ENCODE data around the gene LIAS. TPM values are rescaled to one million over a fixed set of nuclear protein-coding genes. Genes with fewer than 3 reads are reported as not detected.
"Not testable (repeated sequence)": the region's sequence is repeated elsewhere in the genome, so short reads cannot be mapped to it uniquely, and the experiment has no call there.

Gene LIAS
- 8.5 TPM for total RNA-seq

DNA sequence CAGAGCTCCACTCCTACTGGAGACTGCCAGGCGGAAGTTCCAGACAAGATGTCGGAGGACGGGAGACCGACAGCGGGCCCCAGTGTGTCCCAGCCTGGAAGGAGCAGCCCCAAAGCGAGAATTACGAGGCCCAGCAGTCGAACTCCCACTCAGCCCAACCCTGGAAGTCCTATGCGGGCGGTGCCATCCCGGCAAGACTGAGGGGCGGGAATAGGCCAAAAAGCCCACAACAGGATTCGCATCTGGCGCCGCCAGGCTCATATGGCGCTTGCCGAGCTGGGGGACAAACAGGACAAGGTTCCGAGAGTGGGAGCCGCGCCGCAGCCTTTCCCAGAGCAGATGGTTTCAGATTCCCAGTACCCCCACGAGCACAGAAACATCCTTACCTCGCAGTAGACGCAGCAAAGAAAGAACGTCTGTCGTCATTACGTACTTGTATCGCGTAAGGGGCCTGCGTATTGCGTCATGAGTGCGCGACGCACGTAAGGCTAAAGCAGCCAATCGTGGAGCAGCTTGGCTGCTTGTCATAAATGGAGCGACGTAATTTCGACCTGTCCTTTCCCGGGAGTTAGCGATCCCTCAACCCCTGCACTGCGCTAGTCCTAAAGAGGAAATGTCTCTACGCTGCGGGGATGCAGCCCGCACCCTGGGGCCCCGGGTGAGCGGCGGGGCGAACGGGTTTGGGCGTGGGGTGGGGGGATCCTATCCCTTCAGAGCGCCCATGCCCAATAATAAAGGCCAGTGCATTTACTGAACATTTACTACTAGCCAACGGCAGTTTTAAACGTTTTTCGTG, at the start of gene LIAS, which contains the start of gene RPL9:
Gene LIAS (plus strand): TSS at position 552 of the 796 bp plus-strand sequence. CDS start 62 bp downstream, at position 614.
Gene RPL9 (minus strand): TSS at position 418 of the 796 bp plus-strand sequence. CDS start 483 bp downstream, outside the sequence.
- peak within 1 kb of the TSS; percentile 83 for H3K4me3 ChIP-seq (ENCODE audit: low read length)
- peaks cover 26% of the 10 kb centered on the region for H3K4me1 ChIP-seq (ENCODE audit: insufficient read depth, low read length)
- H3K27me3 ChIP-seq (ENCODE audit: insufficient read depth, low read length): no peaks in the 10 kb centered on the region
- H3K9me3 ChIP-seq (ENCODE audit: low read depth, low read length): no peaks in the 10 kb centered on the region

DNA sequence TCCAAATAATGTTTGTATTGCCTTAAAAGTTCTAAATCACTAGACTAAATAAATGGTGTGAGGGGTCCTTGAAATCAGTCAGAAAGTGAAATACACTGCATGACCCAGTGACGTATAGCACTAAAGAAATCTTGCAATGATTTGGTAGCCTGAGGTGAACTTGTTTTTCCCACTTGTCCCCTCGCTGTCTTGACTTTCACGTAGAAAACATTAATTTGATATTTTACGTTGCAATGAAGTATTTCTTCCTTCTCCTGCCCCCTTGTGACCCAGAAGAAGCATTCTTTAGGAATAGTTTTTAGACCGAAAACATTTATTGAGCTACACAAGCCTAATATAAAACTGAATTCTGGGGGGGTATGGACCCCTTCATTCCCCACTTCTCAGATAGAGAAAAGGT, 48.4 kb upstream of the LIAS start:
- Histone ChIP-seq H3K4me1 (ENCODE audit: insufficient read depth, low read length) (no peaks in the 10 kb centered on the region), H3K9me3 (ENCODE audit: low read depth, low read length) (no peaks in the 10 kb centered on the region), H3K4me3 (ENCODE audit: low read length) (no peak overlapping the region), H3K27me3 (ENCODE audit: insufficient read depth, low read length) (no peaks in the 10 kb centered on the region)

DNA sequence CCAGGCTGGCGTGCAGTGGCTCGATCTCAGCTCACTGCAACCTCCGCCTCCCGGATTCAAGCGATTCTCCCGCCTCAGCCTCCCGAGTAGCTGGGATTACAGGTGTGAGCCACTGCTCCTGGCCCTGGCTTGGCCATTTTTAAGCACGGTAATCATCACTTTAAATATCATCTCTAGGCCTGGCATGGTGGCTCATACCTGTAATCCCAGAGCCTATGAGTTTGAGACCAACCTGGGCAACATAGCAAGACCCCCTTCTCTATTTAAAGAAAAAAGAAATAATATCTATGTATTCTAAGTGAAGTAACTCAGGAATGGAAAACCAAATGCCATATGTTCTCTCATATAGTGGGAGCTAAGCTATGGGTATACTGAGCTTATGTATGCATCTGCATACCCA, 47.3 kb upstream of the LIAS start:
- not testable (repeated sequence) for H3K27me3 ChIP-seq (ENCODE audit: insufficient read depth, low read length); H3K4me1 ChIP-seq (ENCODE audit: insufficient read depth, low read length); H3K9me3 ChIP-seq (ENCODE audit: low read depth, low read length); H3K4me3 ChIP-seq (ENCODE audit: low read length)

DNA sequence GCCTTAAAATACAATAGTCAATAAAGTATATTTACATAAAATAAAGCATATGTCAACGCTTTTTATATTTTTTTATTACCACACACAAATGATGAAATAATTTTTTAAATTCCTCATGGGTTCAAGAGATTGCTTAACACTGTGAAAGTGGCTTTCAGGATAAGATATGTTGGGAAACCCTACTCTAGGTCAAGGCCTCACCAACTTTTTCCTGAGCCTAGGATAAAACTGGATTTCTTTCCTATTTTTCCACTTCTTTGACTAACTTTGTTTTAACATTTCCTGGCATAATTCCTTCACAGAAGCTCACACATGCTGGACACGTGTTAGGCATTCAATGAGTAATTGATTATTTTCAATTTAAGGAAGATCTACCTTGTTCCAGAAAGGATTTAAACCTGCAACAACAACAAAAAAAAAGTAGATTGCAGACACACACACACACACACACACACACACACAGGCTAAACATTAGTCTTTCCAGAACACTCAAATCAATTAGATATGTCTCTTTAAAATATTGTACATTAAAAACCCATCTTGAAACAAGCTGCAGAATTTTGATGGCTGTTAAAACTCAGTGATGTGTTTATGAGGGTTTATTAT, 43.1 kb upstream of the LIAS start:
- Histone ChIP-seq H3K4me3 (ENCODE audit: low read length) (no peak overlapping the region), H3K4me1 (ENCODE audit: insufficient read depth, low read length) (no peaks in the 10 kb centered on the region), H3K9me3 (ENCODE audit: low read depth, low read length) (no peaks in the 10 kb centered on the region), H3K27me3 (ENCODE audit: insufficient read depth, low read length) (no peaks in the 10 kb centered on the region)

DNA sequence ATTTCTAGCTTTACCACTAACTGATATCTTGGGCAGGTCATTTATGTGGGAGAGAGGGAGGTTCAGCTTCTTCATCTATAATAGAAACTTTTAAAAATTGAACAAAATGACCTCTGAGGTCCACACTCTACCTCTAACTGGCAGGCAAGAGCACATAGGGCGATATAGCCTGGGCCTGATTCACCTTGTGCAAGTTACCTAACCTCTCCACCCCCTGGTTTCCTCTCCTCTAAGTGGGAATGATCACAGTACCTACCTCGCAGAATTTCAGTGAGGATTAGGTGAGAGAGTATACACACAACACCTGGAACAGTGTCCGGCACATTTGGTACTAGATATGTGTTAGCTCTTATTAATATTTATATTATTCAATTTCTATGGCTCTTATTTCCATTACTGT, 36.6 kb upstream of the LIAS start:
- no peaks in the 10 kb centered on the region for H3K27me3 ChIP-seq (ENCODE audit: insufficient read depth, low read length)
- no peaks in the 10 kb centered on the region for H3K9me3 ChIP-seq (ENCODE audit: low read depth, low read length)
- H3K4me1 ChIP-seq (ENCODE audit: insufficient read depth, low read length): no peaks in the 10 kb centered on the region
- H3K4me3 ChIP-seq (ENCODE audit: low read length): no peak overlapping the region

DNA sequence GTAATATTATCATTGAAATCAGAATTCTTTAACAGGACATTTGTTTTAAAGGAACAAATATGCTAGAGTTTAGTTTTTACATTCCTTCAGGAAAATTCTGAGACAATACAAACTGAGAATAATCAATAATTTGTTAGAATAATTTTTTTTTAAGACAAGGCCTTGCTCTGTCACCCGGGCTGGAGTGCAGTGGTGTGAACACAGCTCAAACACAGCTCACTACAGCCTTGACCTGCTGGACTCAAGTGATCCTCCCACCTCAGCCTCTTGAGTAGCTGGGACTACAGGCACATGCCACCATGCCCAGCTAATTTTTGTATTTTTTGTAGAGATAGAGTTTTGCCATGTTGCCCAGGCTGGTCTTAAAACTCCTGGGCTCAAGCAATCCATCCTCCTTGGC, 33.6 kb upstream of the LIAS start:
- not testable (repeated sequence) for H3K27me3 ChIP-seq (ENCODE audit: insufficient read depth, low read length); H3K9me3 ChIP-seq (ENCODE audit: low read depth, low read length); H3K4me3 ChIP-seq (ENCODE audit: low read length); H3K4me1 ChIP-seq (ENCODE audit: insufficient read depth, low read length)

DNA sequence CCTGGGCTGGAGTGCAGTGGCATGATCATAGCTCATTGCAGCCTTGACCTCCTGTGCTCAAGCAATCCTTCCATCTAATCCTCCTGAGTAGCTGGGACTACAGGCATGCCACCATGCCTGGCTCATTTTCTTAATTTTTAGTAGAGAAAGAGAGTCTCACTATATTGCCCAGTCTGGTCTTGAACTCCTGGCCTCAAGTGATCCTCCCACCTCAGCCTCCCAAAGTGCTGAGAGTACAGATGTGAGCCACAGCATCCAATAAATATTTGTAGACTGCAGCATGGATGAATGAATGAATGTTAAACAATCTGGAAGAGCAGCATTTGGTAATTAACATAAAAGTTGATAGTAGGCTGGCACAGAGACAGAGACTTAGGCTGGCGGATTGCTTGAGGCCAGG, 32.1 kb upstream of the LIAS start:
- Histone ChIP-seq H3K27me3 (ENCODE audit: insufficient read depth, low read length) (no peaks in the 10 kb centered on the region), H3K4me3 (ENCODE audit: low read length) (no peak overlapping the region), H3K4me1 (ENCODE audit: insufficient read depth, low read length) (no peaks in the 10 kb centered on the region)

GRCh38 chr4:39427520-39428114, 31.2 kb upstream of the LIAS start:
- Histone ChIP-seq H3K27me3 (ENCODE audit: insufficient read depth, low read length) (no peaks in the 10 kb centered on the region), H3K9me3 (ENCODE audit: low read depth, low read length) (no peaks in the 10 kb centered on the region), H3K4me1 (ENCODE audit: insufficient read depth, low read length) (no peaks in the 10 kb centered on the region), H3K4me3 (ENCODE audit: low read length) (no peak overlapping the region)

More for the DNA sequence above, 32.1 kb upstream of the LIAS start:
- no peaks in the 10 kb centered on the region for H3K9me3 ChIP-seq (ENCODE audit: low read depth, low read length)

- no peaks in the 10 kb centered on the region for H3K27me3 ChIP-seq (ENCODE audit: insufficient read depth, low read length)
- H3K4me1 ChIP-seq (ENCODE audit: insufficient read depth, low read length): no peaks in the 10 kb centered on the region
- no peak overlapping the region for H3K4me3 ChIP-seq (ENCODE audit: low read length)
- no peaks in the 10 kb centered on the region for H3K9me3 ChIP-seq (ENCODE audit: low read depth, low read length)
These were observed 29.2 kb upstream of the LIAS start for GRCh38 chr4:39429476-39430334.

- Histone ChIP-seq H3K4me3 (ENCODE audit: low read length) (no peak overlapping the region), H3K9me3 (ENCODE audit: low read depth, low read length) (no peaks in the 10 kb centered on the region), H3K4me1 (ENCODE audit: insufficient read depth, low read length) (no peaks in the 10 kb centered on the region)
These were observed 24.9 kb upstream of the LIAS start for GRCh38 chr4:39433878-39434492.

DNA sequence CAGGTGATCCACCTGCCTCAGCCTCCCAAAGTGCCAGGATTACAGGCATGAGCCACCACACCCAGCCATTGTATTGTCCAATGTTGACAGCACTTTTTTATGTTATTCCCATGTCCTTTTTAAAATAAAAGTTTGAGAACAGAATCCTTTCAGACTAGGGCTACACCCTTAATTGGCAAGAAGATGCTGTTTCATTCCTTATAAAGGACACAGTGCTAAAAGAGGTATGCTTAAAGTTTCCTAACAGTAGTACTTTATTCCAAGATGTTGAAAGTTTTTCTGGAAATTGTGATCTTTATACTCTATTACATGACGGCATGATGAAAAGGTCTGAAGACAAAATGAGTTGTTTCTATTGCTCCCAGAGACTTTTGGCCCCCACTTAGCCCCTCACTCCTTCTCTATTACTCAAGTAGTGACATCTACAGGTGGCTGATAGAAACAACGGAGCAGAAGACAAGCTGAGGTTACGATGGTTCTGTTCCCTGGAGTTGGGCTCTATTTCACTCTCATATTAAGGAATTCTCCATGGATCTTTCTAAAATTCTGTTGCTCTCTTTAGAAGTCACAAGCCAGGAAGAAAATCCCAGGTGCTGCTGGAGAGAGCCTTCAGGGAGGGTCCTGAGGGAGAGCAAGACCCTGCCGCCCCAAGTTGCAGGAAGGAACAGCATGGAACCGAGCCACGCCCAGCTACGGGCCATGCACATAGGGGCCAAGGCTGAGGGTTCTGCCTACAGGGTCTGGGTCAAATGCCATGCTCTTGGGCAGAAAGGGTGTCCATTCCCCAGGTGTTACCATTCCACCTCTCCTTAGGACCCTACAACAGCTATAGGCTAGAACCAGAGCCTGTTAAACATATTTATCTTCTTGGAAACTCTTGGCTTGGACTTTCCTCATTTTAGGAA, 22.9 kb upstream of the LIAS start:
- Histone ChIP-seq H3K4me1 (ENCODE audit: insufficient read depth, low read length) (no peaks in the 10 kb centered on the region), H3K9me3 (ENCODE audit: low read depth, low read length) (no peaks in the 10 kb centered on the region), H3K4me3 (ENCODE audit: low read length) (no peak overlapping the region), H3K27me3 (ENCODE audit: insufficient read depth, low read length) (no peaks in the 10 kb centered on the region)

More at GRCh38 chr4:39433878-39434492, 24.9 kb upstream of the LIAS start:
- no peaks in the 10 kb centered on the region for H3K27me3 ChIP-seq (ENCODE audit: insufficient read depth, low read length)

GRCh38 chr4:39441593-39441992, 17.3 kb upstream of the LIAS start:
- no peaks in the 10 kb centered on the region for H3K9me3 ChIP-seq (ENCODE audit: low read depth, low read length)
- H3K27me3 ChIP-seq (ENCODE audit: insufficient read depth, low read length): no peaks in the 10 kb centered on the region
- H3K4me3 ChIP-seq (ENCODE audit: low read length): no peak overlapping the region
- H3K4me1 ChIP-seq (ENCODE audit: insufficient read depth, low read length): peaks cover 2% of the 10 kb centered on the region

- H3K9me3 ChIP-seq (ENCODE audit: low read depth, low read length): no peaks in the 10 kb centered on the region
- peaks cover 14% of the 10 kb centered on the region for H3K4me1 ChIP-seq (ENCODE audit: insufficient read depth, low read length)
- H3K4me3 ChIP-seq (ENCODE audit: low read length): no peak overlapping the region
- H3K27me3 ChIP-seq (ENCODE audit: insufficient read depth, low read length): no peaks in the 10 kb centered on the region
These were observed 15.9 kb upstream of the LIAS start for GRCh38 chr4:39442998-39443397.

GRCh38 chr4:39446483-39446841, 12.4 kb upstream of the LIAS start:
- Histone ChIP-seq H3K4me1 (ENCODE audit: insufficient read depth, low read length) (peaks cover 14% of the 10 kb centered on the region), H3K27me3 (ENCODE audit: insufficient read depth, low read length) (no peaks in the 10 kb centered on the region), H3K9me3 (ENCODE audit: low read depth, low read length) (no peaks in the 10 kb centered on the region), H3K4me3 (ENCODE audit: low read length) (no peak overlapping the region)

Data from mononuclear cell (primary cell).